Measurements from ENCODE around the gene SLC12A3.

DNA sequence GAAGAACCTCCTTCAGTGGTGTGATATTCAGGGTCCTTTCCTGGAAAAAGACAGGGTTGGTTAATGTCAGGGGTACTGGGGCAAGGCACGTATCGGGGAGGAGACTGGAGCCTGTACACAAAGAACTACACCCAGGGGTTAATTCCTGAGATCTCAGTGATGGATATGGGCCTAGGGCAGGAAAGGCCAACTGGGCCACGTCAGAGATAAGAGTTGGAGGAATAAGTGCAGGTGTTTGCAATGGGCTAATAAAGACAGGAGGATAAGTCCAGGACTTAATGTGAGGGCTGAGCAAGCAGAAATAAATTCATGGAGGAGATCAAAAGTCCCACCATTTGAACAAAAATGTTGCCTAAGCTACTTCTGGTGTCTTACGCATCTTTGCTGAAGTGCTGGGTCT is 56.6 kb downstream of the SLC12A3 start:
- TF ChIP-seq, protein P1, sequence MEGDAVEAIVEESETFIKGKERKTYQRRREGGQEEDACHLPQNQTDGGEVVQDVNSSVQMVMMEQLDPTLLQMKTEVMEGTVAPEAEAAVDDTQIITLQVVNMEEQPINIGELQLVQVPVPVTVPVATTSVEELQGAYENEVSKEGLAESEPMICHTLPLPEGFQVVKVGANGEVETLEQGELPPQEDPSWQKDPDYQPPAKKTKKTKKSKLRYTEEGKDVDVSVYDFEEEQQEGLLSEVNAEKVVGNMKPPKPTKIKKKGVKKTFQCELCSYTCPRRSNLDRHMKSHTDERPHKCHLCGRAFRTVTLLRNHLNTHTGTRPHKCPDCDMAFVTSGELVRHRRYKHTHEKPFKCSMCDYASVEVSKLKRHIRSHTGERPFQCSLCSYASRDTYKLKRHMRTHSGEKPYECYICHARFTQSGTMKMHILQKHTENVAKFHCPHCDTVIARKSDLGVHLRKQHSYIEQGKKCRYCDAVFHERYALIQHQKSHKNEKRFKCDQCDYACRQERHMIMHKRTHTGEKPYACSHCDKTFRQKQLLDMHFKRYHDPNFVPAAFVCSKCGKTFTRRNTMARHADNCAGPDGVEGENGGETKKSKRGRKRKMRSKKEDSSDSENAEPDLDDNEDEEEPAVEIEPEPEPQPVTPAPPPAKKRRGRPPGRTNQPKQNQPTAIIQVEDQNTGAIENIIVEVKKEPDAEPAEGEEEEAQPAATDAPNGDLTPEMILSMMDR (IDR thresholded peaks at IDR 0.05; ENCODE audit: insufficient read depth, low read length, poor library complexity, severe bottlenecking): no peak
- TF ChIP-seq EZH2phosphoT487 (conservative IDR thresholded peaks at IDR 0.05; ENCODE audit: low read length): no peak

All from SU-DHL-6 (cell line).